Activated effector memory CD4-positive, alpha-beta T cell treated with anti-CD3 and anti-CD28 coated beads, Interleukin-2, amount 50 U/mL, for 16 hours (primary cell): ENCODE results near the gene FAM124A.

Experiments used
- DNase-seq: peaks from one replicate; pipeline ENCODE4 v3.0.0-alpha.2; 2020

FAM124A gene

GRCh38 chr13:51243832-51244231 is 21.6 kb downstream of the FAM124A start:
- DNase-seq, result no peak

- DNase-seq, result no peak
Observed at GRCh38 chr13:51244637-51245405, 22.6 kb downstream of the FAM124A start.

GRCh38 chr13:51245583-51245982 is 23.4 kb downstream of the FAM124A start:
- DNase-seq, result no peak

GRCh38 chr13:51246025-51246417 is 23.8 kb downstream of the FAM124A start:
- no peak for DNase-seq

GRCh38 chr13:51246418-51247277 is 24.4 kb downstream of the FAM124A start:
- no peak for DNase-seq

GRCh38 chr13:51249255-51249654 is 27.1 kb downstream of the FAM124A start:
- DNase-seq, result no peak

- DNase-seq, result no peak
Observed at GRCh38 chr13:51249770-51250741, 27.9 kb downstream of the FAM124A start.

- no peak for DNase-seq
Observed at GRCh38 chr13:51251480-51251879, 29.3 kb downstream of the FAM124A start.

GRCh38 chr13:51252954-51253532 is 30.8 kb downstream of the FAM124A start:
- no peak for DNase-seq

- DNase-seq, result no peak
Observed at GRCh38 chr13:51255556-51255955, 33.4 kb downstream of the FAM124A start.

GRCh38 chr13:51257187-51257586 is 35.0 kb downstream of the FAM124A start:
- no peak for DNase-seq

GRCh38 chr13:51258612-51259548 is 36.7 kb downstream of the FAM124A start:
- DNase-seq, result no peak

- no peak for DNase-seq
Observed at GRCh38 chr13:51260154-51260553, 38.0 kb downstream of the FAM124A start.

- DNase-seq, result no peak
Observed at GRCh38 chr13:51261610-51262249, 39.5 kb downstream of the FAM124A start.

- DNase-seq, result no peak
Observed at GRCh38 chr13:51262501-51263211, 40.5 kb downstream of the FAM124A start.

- DNase-seq, result no peak
Observed at GRCh38 chr13:51266642-51267041, 44.4 kb downstream of the FAM124A start.

GRCh38 chr13:51267622-51268021 is 45.4 kb downstream of the FAM124A start:
- DNase-seq, result no peak

- no peak for DNase-seq
Observed at GRCh38 chr13:51269039-51269438, 46.8 kb downstream of the FAM124A start.

- DNase-seq, result no peak
Observed at GRCh38 chr13:51270623-51271415, 48.6 kb downstream of the FAM124A start.
